ENCODE data around the gene AHNAK.

GRCh38 chr11:62578541-62578940, 31.9 kb upstream of the AHNAK start:
- TF ChIP-seq, protein P1, sequence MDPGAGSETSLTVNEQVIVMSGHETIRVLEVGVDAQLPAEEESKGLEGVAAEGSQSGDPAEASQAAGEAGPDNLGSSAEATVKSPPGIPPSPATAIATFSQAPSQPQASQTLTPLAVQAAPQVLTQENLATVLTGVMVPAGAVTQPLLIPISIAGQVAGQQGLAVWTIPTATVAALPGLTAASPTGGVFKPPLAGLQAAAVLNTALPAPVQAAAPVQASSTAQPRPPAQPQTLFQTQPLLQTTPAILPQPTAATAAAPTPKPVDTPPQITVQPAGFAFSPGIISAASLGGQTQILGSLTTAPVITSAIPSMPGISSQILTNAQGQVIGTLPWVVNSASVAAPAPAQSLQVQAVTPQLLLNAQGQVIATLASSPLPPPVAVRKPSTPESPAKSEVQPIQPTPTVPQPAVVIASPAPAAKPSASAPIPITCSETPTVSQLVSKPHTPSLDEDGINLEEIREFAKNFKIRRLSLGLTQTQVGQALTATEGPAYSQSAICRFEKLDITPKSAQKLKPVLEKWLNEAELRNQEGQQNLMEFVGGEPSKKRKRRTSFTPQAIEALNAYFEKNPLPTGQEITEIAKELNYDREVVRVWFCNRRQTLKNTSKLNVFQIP (CRISPR knock-in tag; IDR thresholded peaks at IDR 0.05; ENCODE audit: borderline replicate concordance, low read depth) = no peak
- TF ChIP-seq ZC3H10 (CRISPR knock-in tag; IDR thresholded peaks at IDR 0.05) (no peak), ZFP30 (CRISPR knock-in tag; IDR thresholded peaks at IDR 0.05) (no peak), RARB (CRISPR knock-in tag; IDR thresholded peaks at IDR 0.05) (no peak), PATZ1 (CRISPR knock-in tag; IDR thresholded peaks at IDR 0.05; ENCODE audit: borderline replicate concordance) (no peak), ARNTL (CRISPR knock-in tag; IDR thresholded peaks at IDR 0.05; ENCODE audit: borderline replicate concordance, low read depth) (no peak)

Data from SK-N-SH treated with all-trans-retinoic acid at 6 μM for 48 hours (cell line).